Type B pancreatic cell (in vitro differentiated cells): ENCODE results near the gene PRKCE. TPM values are rescaled to one million over a fixed set of nuclear protein-coding genes. Genes with fewer than 3 reads are reported as not detected.
A peak's percentile ranks its signal among the peaks of the same experiment; 100 is the strongest.

Source experiments
- DNase-seq: peaks from one replicate; pipeline ENCODE4 v3.0.0; 2021; ENCODE audit warnings: mixed read lengths; ENCODE audit not compliant: unreplicated experiment; ENCODE audit errors: extremely low spot score
- H3K27ac Mint-ChIP-seq: 2 replicates; pipeline ENCODE4 v1.8.0; 2021; ENCODE audit warnings: mild to moderate bottlenecking, mixed read lengths
- H3K27me3 Mint-ChIP-seq: 2 replicates; pipeline ENCODE4 v1.8.0; 2021; ENCODE audit warnings: mixed read lengths
- H3K36me3 Mint-ChIP-seq: 2 replicates; pipeline ENCODE4 v1.8.0; 2021; ENCODE audit warnings: mixed read lengths
- H3K4me1 Mint-ChIP-seq: one replicate; pipeline ENCODE4 v1.8.0; 2021; ENCODE audit warnings: mixed read lengths; ENCODE audit not compliant: unreplicated experiment
- H3K4me3 Mint-ChIP-seq: 2 replicates; pipeline ENCODE4 v1.8.0; 2021; ENCODE audit warnings: mild to moderate bottlenecking, mixed read lengths
- H3K9me3 Mint-ChIP-seq: 2 replicates; pipeline ENCODE4 v1.8.0; 2021; ENCODE audit warnings: mixed read lengths
- total RNA-seq: library from RNA; stranded (reverse); gene quantifications from 2 replicates; pipeline ENCODE4 v1.2.1, GENCODE V29; 2021; ENCODE audit warnings: low replicate concordance
- TF ChIP-seq, protein P1 (sequence below): fragments of 200-600 bp; sonication (generic); conservative IDR thresholded peaks from 2 replicates; pipeline ENCODE4 v1.5.0; 2021; ENCODE audit warnings: antibody characterized with exemption, mild to moderate bottlenecking

The PRKCE gene
- total RNA-seq, 1 donor from 2014 or later, result 21.2 TPM

DNA sequence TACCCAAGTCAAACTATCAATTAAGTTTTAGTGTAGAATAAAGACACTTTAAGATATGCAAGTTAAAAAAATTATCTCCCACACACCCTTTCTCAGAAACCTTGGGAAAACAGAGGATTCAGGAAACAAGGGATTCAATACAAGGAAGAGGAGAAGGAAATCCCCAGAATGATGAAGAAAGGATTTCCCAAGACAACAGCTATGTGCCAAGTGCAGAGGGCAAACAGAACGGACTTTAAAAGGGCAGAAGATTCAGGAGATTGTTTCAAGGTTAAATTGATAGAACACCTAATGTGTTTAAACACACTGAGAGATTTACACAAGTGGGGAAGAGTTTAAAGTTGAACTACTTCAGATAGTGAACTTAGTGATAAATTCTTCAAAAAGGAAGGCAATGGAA, 574.3 kb downstream of the PRKCE start:
- Mint-ChIP-seq H3K27ac (no peak overlapping the region), H3K27me3 (no peaks in the 10 kb centered on the region), H3K4me1 (peaks cover 8% of the 10 kb centered on the region), H3K4me3 (no peak overlapping the region), H3K36me3 (no peaks in the 10 kb centered on the region), H3K9me3 (no peaks in the 10 kb centered on the region)
- no peak for DNase-seq
- TF ChIP-seq, protein P1, sequence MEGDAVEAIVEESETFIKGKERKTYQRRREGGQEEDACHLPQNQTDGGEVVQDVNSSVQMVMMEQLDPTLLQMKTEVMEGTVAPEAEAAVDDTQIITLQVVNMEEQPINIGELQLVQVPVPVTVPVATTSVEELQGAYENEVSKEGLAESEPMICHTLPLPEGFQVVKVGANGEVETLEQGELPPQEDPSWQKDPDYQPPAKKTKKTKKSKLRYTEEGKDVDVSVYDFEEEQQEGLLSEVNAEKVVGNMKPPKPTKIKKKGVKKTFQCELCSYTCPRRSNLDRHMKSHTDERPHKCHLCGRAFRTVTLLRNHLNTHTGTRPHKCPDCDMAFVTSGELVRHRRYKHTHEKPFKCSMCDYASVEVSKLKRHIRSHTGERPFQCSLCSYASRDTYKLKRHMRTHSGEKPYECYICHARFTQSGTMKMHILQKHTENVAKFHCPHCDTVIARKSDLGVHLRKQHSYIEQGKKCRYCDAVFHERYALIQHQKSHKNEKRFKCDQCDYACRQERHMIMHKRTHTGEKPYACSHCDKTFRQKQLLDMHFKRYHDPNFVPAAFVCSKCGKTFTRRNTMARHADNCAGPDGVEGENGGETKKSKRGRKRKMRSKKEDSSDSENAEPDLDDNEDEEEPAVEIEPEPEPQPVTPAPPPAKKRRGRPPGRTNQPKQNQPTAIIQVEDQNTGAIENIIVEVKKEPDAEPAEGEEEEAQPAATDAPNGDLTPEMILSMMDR, result no peak

DNA sequence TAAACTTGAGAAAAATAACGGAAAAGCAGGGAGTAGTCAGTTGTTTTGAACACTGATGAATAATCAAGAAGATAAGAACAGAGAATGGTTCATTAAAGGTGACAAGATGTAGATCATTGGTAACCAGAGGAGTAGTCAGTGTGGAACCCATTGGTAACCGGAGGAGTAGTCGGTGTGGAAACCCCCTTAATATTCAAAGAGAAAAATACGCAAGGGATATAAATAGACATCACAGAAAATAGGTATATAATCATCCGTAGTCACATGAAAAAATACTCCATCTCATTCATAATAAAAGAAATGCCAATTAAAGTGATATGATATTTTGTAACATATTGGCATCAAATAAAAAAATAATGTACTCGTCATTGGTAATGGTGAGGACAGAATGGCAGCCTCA, 575.1 kb downstream of the PRKCE start:
- DNase-seq, result no peak
- no peak overlapping the region for H3K27ac Mint-ChIP-seq
- H3K27me3 Mint-ChIP-seq, result no peaks in the 10 kb centered on the region
- no peaks in the 10 kb centered on the region for H3K9me3 Mint-ChIP-seq
- TF ChIP-seq, protein P1, result no peak
- H3K36me3 Mint-ChIP-seq, result no peaks in the 10 kb centered on the region
- peaks cover 8% of the 10 kb centered on the region for H3K4me1 Mint-ChIP-seq
- H3K4me3 Mint-ChIP-seq, result no peak overlapping the region

DNA sequence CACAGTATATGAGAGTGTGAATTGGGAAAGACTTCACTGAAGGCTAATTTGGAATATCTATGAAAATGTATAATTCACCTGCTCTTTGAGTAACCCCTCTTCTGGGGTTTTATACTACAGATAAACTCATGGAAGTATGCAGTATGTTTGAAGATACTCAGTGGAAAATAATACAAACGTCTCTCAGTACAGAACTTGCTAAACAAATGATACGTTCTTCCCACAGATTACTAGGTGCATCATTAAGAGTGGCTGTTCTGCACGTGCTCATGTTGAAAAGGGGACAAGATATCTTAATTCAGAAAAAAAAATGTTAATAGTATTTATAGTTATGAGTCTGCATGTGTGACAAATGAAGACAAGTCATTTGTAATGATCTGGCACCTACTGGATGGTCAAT, 575.5 kb downstream of the PRKCE start:
- Mint-ChIP-seq H3K9me3 (no peaks in the 10 kb centered on the region), H3K4me3 (no peak overlapping the region), H3K27me3 (no peaks in the 10 kb centered on the region), H3K27ac (no peak overlapping the region), H3K4me1 (peaks cover 8% of the 10 kb centered on the region), H3K36me3 (no peaks in the 10 kb centered on the region)
- TF ChIP-seq, protein P1, result no peak
- no peak for DNase-seq

DNA sequence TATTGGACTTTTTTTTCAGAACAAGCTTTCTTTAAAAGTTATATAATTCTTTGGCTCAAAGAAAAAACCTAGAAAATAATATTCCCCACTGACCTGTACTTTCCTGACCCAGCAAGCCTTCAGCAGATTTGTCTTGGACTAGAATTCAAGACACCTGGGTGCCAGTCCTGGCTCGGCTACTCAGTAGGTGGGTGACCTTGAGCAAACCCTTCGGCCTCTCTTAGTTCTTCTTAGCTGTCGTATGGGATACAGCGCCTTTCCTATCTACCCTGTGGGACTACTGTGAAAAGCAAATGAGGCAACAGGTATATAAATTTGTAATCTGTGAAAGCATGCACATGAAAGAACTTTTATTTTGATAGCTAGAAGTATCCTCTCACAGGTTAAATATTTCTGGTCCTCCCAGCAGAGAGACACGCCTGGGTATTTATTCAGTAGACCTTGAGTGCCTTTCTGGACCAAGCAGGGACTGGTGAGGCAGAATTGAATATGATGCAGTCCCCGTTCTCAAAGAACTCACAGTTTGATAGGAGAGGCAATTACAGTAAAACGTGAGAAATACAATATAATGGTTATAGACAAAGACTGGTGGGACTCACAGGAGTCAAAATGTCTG, 576.3 kb downstream of the PRKCE start:
- Mint-ChIP-seq H3K4me3 (no peak overlapping the region), H3K27me3 (no peaks in the 10 kb centered on the region), H3K4me1 (peaks cover 8% of the 10 kb centered on the region), H3K36me3 (no peaks in the 10 kb centered on the region), H3K27ac (no peak overlapping the region), H3K9me3 (no peaks in the 10 kb centered on the region)
- DNase-seq, result no peak
- TF ChIP-seq, protein P1, result no peak

DNA sequence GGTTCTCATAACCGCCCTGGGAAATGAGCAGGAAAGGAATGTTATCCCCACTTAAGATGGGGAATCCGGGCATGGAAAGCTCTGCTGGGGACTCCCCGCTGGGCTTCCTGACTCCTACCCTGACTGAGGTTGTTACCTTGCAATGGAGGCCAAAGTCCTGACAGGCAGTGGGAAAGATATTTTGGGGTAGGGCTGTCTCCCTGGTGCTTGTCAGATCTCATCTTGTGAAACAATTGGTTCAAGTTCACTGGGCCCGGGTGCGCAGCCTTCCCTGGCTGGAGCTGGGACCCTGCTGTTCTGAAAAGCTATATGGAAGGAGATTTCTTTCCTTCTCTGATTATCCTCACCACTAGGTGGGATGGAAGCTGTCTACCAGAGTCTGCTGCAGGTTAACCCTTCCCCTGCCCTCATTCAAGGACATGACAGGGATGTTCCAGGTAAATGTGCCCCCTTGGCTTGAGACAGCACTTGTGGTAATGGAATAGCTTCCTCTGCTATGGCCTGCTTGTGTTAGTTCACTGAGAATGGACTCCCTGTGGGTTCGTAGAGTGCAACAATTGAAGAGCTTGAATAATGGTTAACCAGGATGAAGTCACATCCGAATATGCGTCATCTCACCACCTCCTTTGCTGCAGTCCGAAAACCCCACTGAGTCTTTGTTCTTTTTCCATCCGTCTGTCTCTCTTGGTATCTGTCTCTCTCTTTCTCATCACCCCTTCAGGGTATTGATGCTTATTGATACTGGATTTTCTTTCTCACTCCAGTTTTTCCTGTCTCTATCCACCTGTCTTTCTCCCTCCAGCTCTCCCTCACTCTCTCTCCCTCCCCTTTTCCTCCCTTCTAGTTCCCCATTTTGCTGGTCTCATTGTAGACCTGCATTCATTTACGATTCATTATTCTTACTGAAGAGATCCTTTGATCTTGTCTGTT, 577.9 kb downstream of the PRKCE start:
- no peak for DNase-seq
- peak overlapping the region; percentile 23 for H3K27ac Mint-ChIP-seq
- no peaks in the 10 kb centered on the region for H3K9me3 Mint-ChIP-seq
- no peaks in the 10 kb centered on the region for H3K27me3 Mint-ChIP-seq
- no peak overlapping the region for H3K4me3 Mint-ChIP-seq
- no peaks in the 10 kb centered on the region for H3K36me3 Mint-ChIP-seq
- H3K4me1 Mint-ChIP-seq, result peaks cover 8% of the 10 kb centered on the region
- TF ChIP-seq, protein P1, result peak; percentile 25
